KMS-11 (cell line): Measurements from ENCODE around the gene DBF4B.

Source experiments
- H2AFZ ChIP-seq: fragments of 200-600 bp; sonication (generic); 2 replicates; pipeline ENCODE4 v1.6.1; 2016; ENCODE audit warnings: antibody characterized with exemption, mixed run types, low read depth
- H3K27ac ChIP-seq: fragments of 200-600 bp; sonication (generic); 2 replicates; pipeline ENCODE4 v1.6.1; 2016; ENCODE audit warnings: mild to moderate bottlenecking, mixed run types
- H3K27me3 ChIP-seq: fragments of 200-600 bp; sonication (generic); 2 replicates; pipeline ENCODE4 v1.6.1; 2017; ENCODE audit warnings: mild to moderate bottlenecking, low read depth, mixed run types, moderate library complexity; ENCODE audit not compliant: insufficient read depth
- H3K36me3 ChIP-seq: fragments of 200-600 bp; sonication (generic); 2 replicates; pipeline ENCODE4 v1.6.1; 2017; ENCODE audit warnings: mild to moderate bottlenecking, mixed run types; ENCODE audit not compliant: insufficient read depth
- H3K4me1 ChIP-seq: fragments of 200-600 bp; sonication (generic); 2 replicates; pipeline ENCODE4 v1.6.1; 2016; ENCODE audit warnings: mild to moderate bottlenecking, low read depth, mixed run types; ENCODE audit not compliant: poor library complexity, severe bottlenecking
- H3K4me2 ChIP-seq: fragments of 200-600 bp; sonication (generic); 2 replicates; pipeline ENCODE4 v1.7.0; 2016; ENCODE audit warnings: mild to moderate bottlenecking, mixed run types
- H3K4me3 ChIP-seq: fragments of 200-600 bp; sonication (generic); IDR thresholded peaks from 2 replicates; pipeline ENCODE4 v1.6.1; 2017; ENCODE audit warnings: low read depth, low read length, mixed read lengths; ENCODE audit not compliant: insufficient read depth
- H3K79me2 ChIP-seq: fragments of 200-600 bp; sonication (generic); 2 replicates; pipeline ENCODE4 v1.6.1; 2016; ENCODE audit warnings: low read depth, mixed run types; ENCODE audit not compliant: insufficient read depth
- H3K9ac ChIP-seq: fragments of 200-600 bp; sonication (generic); 2 replicates; pipeline ENCODE4 v1.6.1; 2016; ENCODE audit warnings: mild to moderate bottlenecking, mixed run types
- H4K20me1 ChIP-seq: fragments of 200-600 bp; sonication (generic); 2 replicates; pipeline ENCODE4 v1.6.1; 2016; ENCODE audit warnings: mild to moderate bottlenecking, mixed run types; ENCODE audit not compliant: insufficient read depth
- TF ChIP-seq, protein P1 (sequence below): fragments of 200-600 bp; sonication (generic); conservative IDR thresholded peaks from 2 replicates; pipeline ENCODE4 v1.6.1; 2017; ENCODE audit warnings: low read depth, mild to moderate bottlenecking, antibody characterized with exemption, low read length, moderate library complexity, mixed read lengths

DBF4B gene

DNA sequence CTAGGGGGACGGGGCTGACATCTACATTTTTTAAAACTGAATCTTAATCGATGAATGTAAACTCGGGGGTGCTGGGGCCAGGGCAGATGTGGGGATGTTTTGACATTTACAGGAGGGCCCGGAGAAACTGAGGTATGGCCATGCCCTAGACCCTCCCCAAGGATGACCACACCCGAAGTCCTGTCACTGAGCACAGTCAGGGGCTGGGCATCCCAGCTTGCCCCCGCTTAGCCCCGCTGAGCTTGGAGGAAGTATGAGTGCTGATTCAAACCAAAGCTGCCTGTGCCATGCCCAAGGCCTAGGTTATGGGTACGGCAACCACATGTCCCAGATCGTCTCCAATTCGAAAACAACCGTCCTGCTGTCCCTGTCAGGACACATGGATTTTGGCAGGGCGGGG is 71.7 kb downstream of the DBF4B start:
- Histone ChIP-seq H3K27ac (no peak overlapping the region), H3K27me3 (no peaks in the 10 kb centered on the region; the same call in 1 of the 2 replicates), H3K36me3 (no peaks in the 10 kb centered on the region), H3K4me3 (no peak overlapping the region), H4K20me1 (no peaks in the 10 kb centered on the region), H3K79me2 (no peaks in the 10 kb centered on the region), H3K9ac (no peak overlapping the region), H2AFZ (peak overlapping the region; percentile 95; the same call in 1 of the 2 replicates), H3K4me2 (no peak overlapping the region), H3K4me1 (peaks cover 10% of the 10 kb centered on the region)
- TF ChIP-seq, protein P1, sequence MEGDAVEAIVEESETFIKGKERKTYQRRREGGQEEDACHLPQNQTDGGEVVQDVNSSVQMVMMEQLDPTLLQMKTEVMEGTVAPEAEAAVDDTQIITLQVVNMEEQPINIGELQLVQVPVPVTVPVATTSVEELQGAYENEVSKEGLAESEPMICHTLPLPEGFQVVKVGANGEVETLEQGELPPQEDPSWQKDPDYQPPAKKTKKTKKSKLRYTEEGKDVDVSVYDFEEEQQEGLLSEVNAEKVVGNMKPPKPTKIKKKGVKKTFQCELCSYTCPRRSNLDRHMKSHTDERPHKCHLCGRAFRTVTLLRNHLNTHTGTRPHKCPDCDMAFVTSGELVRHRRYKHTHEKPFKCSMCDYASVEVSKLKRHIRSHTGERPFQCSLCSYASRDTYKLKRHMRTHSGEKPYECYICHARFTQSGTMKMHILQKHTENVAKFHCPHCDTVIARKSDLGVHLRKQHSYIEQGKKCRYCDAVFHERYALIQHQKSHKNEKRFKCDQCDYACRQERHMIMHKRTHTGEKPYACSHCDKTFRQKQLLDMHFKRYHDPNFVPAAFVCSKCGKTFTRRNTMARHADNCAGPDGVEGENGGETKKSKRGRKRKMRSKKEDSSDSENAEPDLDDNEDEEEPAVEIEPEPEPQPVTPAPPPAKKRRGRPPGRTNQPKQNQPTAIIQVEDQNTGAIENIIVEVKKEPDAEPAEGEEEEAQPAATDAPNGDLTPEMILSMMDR: no peak

DNA sequence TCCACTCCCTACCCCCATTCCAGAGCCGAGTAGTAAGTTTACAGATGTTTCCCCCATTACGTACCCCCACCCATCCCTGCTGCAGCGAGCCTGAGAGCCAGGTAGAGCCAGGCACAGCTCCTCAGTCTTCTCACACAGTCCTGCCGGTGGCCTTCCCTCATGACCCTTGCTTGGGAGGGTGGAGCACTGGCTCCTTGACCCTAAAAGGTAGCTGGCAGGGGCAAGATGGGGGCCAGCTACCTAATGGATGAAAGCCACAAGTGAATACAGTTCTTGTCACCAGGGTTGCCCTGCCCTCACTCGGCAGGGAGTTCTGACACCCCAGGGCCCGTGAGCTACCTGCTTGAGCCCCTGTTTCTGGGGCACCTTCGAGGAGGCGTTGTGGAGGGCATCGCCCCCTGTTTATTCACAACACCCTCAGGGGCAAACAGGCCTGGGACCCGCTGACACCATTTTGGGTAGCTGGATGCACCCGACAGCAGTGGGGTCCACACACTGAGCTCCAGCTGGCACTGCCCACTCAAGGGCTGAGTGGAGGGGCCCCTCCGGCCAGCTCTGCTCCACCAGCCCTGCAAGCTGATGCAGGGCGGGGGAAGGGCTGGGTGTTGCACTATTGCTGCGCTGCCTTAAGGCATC is 72.5 kb downstream of the DBF4B start:
- Histone ChIP-seq H3K36me3 (no peaks in the 10 kb centered on the region), H3K27ac (no peak overlapping the region), H2AFZ (no peak overlapping the region), H3K9ac (no peak overlapping the region), H4K20me1 (no peaks in the 10 kb centered on the region), H3K4me1 (peaks cover 10% of the 10 kb centered on the region), H3K4me3 (no peak overlapping the region), H3K27me3 (no peaks in the 10 kb centered on the region; the same call in 1 of the 2 replicates), H3K4me2 (no peak overlapping the region), H3K79me2 (no peaks in the 10 kb centered on the region)
- TF ChIP-seq, protein P1: no peak

DNA sequence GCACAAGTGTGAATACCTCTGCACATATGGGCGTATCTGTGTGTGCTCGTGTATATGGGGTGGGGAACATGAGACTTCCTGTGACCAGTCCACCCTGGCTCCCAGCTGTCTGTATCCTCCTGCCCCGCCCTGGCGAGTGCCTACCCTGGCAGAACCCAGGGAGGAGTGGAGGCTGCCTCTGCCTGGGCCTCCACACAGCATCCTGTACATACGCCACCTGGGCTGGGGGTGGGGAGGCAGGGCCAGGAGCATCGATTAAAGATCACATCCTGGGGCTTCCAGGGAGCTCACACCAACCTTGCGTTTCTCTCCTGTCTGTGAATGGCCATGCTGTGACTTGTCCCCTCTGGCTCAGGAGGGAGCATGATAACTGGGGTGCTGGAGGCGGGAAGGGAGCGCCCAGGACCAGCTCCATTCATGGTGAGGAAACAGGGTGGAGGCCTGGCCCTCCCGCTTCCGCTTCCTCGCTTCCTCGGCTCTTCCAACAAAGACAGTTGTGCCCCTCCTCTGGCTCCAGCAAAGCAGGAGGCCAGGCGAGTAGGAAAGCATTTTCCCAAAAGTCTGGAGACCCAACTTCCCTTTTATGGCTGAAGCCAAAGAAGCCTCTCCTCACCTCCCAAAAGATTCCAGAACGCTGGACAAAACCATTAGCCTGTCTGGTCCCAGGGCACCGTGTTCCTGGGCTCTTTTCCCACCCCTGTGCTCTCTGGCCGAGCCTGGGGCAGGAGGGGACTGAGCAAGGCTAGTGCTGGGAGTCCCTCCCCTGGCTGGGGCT is 73.3 kb downstream of the DBF4B start:
- Histone ChIP-seq H3K4me1 (peaks cover 7% of the 10 kb centered on the region), H3K9ac (no peak overlapping the region), H4K20me1 (no peaks in the 10 kb centered on the region), H3K4me2 (no peak overlapping the region), H3K79me2 (no peaks in the 10 kb centered on the region), H3K4me3 (no peak overlapping the region), H3K36me3 (no peaks in the 10 kb centered on the region), H3K27ac (no peak overlapping the region), H3K27me3 (no peaks in the 10 kb centered on the region; the same call in 1 of the 2 replicates), H2AFZ (no peak overlapping the region)
- TF ChIP-seq, protein P1: no peak

DNA sequence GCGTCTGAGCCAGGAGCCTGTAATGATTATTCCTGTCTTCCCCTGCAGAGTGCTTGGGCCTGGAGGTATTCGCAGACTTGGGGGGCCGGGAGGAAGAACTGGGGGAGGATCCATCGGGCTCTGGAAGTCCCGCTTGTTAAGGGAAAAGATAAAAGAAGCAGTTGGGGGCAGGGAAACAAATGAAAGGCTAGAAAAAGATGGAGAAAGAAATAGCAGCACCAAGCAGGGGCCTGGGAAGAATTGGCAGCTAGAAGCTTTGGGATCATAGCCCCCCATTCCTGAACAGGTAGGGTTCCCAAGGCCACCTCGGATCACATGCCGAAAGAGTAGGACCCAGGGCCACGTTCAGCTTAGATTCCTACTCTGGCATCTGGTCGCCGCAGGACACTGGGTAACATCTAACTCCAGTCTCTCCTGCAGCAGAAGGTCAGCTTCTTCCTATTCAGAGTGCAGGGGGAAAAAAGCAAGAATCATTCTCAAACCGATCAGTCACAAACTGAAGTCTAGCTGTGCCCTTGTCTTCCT is 73.9 kb downstream of the DBF4B start:
- H3K4me3 ChIP-seq: no peak overlapping the region
- H3K9ac ChIP-seq: no peak overlapping the region
- H3K4me2 ChIP-seq: no peak overlapping the region
- H2AFZ ChIP-seq: no peak overlapping the region
- no peak overlapping the region for H3K27ac ChIP-seq
- H4K20me1 ChIP-seq: no peaks in the 10 kb centered on the region
- H3K36me3 ChIP-seq: no peaks in the 10 kb centered on the region
- H3K4me1 ChIP-seq: peaks cover 7% of the 10 kb centered on the region
- H3K79me2 ChIP-seq: no peaks in the 10 kb centered on the region
- TF ChIP-seq, protein P1: no peak
- H3K27me3 ChIP-seq: no peaks in the 10 kb centered on the region; the same call in 1 of the 2 replicates
